Stimulated activated CD8-positive, alpha-beta memory T cell treated with anti-CD3 and anti-CD28 coated beads, Interleukin-7, amount 100 ng/mL, for 4 hours (primary cell): ENCODE data around the gene ZNF487.
"Not testable (repeated sequence)": the region's sequence is repeated elsewhere in the genome, so short reads cannot be mapped to it uniquely, and the experiment has no call there.

Source experiments
- DNase-seq, 2 donors: peaks; one replicate each; pipeline ENCODE4 v3.0.0-alpha.2; 2020; ENCODE audit warnings: low read depth in 2 of 2

ZNF487 gene

DNA sequence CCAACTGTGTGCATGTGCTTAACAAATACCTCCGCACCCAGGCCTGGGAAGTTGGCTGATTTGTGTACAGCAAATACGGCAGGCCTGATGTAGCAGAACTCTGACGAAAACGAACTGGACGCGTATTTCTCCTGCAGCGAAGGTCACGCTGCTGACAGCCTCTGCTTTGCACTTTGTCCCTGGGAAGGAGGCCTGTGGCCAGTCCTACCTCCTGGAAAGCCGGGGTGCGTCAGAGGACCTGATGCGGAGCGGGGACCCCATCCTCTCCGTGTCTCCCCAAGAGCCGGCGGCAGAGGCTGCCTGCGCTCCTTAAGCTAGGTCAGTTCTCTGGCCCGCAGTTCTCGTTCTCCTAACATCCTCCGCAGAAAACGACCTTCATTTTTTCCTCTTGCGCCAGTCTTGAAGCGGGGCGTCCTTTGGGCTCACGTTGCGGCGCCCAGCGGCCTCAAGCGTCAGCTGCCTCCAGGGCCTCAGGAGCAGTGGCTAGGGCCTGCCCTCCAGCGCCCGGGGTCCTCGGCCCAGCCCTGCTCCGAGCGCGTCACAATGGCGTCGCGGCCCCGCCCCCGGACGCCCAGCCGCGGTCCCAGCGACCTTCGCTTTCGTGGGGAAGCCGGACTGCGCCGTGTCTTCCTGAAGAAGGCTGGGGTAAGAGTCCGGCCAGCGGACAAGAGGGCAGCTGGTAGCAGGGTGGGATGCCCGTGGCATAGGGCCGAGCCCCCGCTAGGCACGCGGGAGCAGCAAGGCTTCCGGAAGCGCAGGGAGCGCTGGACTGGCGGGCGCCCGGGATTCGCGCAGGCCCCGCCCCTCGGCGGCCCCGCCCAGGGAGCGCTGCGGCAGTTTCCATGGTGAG, at the start of gene ZNF487:
Gene ZNF487 (plus strand): TSS at position 821 of the 850 bp plus-strand sequence. CDS start 38,703 bp downstream, outside the sequence.
- peak; percentile 64 to 81 for DNase-seq

DNA sequence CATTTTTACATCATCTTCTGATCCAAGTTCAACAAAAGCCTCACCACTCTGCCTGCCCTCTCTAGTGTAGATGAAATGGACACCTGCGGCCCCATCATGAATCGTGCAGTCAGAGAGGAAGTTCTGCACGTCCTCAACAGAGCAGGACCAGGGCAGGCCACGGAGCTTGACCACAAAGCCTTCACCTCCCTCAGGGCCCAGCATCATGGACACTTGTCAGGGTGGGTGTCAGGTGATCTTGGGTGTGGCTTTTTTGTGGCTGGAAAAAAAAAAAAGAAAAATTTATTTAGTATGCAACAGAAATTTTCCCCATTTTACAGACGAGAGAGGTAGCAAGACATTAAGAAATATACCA, 49.3 kb upstream of the ZNF487 start:
- no peak for DNase-seq

DNA sequence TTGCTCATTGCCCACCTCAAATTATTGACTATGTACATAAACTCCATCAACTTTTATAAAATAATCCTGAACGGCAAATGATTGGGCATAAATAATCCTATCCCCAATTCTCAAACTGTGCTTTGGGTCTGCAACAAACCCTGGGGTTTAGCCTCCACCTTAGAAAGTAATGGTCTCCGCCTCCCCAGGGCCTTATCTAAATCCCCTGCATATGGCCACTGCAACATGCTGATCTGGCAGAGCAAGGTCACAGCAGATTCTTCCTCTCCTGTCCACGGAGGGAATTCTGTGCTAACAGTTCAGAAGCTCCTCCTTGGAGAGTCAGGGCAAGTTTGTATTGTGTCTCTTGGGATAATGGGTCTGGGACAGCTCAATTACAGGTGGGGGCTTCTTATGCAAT, 47.0 kb upstream of the ZNF487 start:
- DNase-seq = no peak

DNA sequence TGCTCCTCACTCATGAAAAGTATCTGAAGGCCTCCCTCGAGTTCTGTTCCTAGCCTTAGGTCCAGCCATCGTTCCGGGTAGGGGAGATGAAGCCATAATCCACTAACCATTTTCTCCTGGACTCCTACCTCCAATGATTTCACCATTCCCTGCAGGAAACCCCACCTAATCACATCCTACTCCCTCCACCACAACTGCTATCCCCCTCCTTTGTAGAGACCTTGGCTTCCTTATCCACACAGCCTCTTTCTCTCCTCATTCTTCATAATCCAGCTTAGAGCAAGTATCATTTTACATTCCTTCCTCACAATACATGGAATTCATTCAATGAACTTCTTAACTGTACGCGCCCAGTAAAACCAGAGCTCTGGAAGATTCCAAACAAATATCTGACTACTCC, 46.6 kb upstream of the ZNF487 start:
- DNase-seq = no peak

DNA sequence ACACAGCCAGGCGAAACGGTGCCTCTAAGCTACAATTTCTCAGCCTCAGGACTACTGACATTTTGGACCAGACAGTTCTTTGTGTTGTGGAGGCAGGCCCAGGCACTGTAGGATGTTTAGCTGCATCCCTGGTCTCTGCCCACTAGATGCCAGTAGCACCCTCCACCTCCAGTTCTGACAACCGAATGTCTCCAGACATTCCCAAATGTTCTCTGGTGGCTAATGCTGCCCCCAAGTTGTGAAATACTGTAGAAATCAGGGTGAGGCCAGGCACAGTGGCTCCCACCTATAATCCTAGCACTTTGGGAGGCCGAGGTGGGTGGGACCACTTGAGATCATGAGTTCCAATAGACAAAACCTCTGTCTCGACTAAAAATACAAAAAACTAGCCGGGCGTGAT, 46.2 kb upstream of the ZNF487 start:
- no peak for DNase-seq

DNA sequence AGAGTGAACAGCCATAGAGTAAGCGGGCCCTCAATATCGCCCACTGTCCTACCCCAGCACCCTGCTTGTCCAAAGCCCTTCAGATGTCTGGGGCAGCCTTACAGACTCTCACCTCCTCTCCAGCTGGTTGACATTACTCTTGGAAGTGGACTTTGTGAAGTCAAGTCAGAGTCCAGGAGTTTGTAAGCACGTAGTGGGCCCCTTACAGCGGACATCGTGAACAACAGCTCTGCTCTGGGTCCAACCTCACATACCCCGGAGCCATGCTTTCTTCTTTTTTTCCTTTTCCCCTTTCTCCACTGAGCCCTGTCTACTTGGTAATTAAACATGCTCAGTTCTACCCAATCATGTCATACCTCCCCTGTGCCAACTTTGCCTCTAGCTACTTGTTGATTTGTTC, 45.4 kb upstream of the ZNF487 start:
- DNase-seq = no peak

DNA sequence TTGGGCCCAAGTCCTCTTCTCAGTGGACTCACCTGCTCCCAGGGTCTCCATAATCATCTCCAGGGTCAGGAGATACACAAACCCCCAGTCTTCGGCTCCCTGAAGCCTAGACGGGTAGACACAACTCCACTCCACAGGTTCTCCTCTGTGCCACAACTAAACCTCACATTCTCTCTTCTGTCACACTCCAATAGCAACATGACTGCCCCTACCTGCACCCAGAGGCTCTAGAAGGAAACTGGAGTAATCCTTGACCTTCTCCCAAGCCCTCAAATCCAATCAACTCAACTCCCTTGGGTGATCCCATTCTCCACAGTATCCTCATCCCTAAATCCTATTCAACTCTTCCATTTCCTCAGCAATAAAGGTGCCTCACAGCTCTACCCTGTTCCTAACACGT, 44.2 kb upstream of the ZNF487 start:
- no peak for DNase-seq

DNA sequence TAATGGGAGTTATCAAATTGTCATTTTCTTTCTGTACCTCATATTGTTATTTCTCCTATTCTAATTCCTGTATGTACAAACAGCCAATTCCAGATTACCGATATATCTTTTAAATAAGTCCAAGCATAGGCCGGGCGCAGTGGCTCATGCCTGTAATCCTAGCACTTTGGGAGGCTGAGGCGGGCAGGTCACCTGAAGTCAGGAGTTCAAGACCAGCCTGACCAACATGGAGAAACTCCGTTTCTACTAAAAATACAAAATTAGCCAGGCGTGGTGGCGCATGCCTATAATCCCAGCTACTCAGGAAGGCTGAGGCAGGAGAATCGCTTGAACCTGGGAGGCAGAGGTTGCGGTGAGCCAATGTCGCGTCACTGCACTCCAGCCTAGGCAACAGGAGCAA, 43.7 kb upstream of the ZNF487 start:
- not testable (repeated sequence) for DNase-seq

DNA sequence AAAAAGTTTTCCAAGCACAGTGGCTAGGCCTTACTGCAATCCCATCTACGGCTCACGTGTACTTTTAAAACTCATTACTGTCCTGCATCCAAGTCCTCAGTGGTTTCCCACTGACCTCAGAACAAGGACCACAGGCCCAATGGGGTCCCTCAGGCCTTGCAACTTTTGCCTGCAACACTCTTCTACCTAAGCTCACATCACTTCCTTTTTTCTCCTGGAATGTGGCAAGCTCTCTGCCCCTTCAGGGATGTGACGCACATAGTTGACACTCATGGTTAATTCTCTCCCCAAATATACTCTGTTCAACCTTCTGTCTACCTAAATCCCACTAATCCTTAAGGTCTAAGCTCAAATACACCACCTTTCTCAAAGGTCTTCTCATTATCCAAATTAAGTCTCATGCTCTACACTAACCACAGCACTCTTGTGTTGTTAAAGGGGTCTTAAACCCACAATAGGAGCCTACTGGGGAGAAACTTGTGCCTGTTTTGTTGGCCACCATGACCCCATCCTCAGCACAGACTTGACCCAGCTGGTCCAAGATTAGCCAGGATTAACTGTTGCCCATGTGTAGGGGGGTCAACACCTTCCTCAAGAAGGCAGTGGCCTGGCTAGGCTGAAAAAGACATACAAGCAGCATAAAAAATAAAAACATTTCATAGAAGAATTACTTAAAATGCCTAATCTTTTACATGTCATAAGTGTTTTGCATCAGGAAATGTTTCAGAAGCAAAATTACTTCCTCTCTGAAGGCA, 43.1 kb upstream of the ZNF487 start:
- DNase-seq = no peak

DNA sequence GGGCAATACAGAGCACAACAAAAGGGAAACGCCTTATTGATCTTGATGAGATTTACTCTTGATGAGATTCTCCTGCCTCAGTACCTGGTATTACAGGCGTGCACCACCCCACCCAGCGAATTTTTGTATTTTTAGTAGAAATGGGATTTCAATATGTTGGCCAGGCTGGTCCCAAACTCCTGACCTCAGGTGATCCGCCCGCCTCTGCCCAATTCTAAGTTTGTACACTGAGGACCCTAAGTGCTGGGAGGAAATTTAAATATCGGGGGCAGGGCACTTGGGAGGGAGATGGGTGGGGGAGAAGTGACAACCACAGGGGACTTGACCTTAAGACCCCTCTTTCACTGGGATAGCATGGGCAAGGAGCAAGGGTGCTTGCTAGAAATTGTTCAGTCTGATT, 42.0 kb upstream of the ZNF487 start:
- DNase-seq = no peak

DNA sequence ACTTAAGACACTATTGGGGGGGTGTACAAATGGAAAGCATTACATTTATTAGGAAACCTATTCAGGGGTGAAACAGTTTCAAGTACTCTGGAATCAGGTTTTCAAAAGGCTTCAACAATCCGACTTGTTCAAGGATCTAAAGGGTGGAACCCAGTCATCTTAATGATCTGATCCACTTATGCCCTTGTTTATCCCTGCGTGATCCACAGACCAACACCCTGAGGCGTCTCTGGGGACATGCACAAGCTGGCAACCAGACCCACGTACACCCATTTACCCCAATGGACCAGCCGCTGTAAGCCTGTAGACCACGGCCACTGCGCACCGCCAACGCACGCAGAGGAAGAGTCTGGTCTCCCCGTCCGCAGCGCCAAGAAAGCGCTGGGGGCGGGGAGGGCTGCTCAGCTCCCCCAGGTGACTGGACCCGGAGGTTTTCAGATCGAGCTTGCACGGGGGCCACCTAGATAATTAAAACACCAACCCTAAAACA, 41.3 kb upstream of the ZNF487 start:
- DNase-seq = no peak

DNA sequence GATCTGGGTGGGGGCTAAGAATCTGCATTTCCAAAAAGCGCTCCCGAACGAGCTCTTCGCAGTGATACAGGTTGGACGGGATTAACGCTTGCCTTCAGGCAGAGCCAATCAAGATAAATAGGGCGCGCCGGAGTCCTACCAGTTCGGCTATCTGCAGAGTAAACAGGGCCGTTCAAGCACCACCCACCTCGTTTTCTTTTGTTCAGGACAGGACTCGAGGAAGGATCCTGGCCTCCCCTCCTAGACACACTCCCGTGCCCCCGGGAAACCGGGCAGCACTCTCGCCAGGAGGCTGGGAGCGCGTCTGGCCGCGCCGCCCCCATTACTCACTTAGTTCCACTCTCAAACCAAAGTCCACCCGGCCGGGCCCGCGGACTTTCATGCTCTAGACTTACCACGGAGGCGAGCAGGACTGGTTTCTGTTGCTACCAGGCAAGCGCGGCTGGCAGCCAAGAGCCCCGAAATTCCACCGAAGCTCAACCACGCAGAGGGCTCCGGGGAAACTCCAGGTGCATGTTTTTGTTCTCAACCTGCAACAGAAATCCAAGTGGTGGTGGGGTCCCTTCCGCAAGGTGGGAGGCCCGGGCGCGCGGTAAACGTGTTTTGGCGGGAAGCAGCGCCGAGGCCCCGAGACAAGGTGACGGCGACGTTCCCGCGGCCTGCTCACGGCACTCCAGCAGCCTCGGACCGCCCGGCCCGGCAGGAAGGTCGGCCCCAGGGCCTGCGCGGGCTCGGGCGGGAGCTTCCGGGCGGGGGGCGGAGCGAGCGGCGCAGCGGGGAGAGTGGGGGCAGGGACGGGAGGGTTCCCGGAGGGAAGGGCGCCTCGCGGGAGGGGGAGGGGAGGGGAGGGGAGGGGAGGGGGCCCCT, 40.6 kb upstream of the ZNF487 start:
- DNase-seq = peak; percentile 8 to 61

DNA sequence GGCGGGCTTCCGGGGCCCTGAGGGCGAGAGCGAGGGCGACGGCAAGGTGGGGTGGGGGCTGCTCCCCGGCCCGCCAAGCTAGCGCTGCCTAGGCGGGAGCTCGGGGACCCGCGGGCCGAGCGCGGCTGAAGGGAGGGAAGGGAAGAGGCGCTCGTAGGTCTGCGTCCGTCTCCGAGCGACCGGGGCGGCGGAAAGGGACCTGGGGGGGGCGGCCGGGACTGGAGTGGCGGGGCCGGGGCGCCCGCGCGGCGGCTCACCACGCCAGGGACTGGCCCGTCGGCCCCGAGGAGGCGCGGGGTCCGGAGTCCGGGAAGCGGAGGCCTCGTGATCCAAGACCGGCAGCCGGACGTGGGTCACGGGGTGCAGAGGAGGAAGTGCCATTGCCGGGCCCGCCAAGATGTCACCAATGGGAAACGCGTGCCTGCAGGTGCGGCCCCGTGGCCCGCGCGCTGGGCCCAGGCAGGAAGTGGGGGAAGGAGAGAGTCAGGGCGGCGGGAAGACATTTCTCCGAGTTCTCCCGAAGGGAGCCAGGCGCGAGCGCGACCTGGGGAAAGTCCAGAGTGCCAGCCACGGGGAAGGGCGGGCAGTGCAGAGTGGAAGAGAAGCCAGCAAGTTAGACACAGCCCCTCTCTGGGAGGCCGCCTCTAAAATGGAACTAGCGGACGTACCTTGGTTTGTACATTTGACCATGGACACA, 39.8 kb upstream of the ZNF487 start:
- peak; percentile 51 to 70 for DNase-seq

DNA sequence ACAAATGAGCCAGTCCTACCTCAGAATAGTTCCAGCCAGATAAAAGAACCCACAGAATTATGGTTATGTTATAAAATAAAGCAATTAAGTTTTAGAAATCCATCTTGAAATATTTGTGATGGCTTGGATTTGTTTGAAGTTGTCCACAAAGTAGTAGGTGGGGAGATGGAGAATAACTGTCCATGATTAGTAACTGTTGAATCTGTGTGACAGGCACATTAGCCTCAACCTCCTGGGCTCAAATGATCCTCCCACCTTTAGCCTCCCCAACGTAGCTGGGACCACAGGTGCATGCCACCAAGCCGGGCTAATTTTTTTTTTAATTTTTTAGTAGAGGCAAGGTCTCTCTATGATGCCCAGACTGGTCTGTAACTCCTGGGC, 38.0 kb upstream of the ZNF487 start:
- DNase-seq = no peak

DNA sequence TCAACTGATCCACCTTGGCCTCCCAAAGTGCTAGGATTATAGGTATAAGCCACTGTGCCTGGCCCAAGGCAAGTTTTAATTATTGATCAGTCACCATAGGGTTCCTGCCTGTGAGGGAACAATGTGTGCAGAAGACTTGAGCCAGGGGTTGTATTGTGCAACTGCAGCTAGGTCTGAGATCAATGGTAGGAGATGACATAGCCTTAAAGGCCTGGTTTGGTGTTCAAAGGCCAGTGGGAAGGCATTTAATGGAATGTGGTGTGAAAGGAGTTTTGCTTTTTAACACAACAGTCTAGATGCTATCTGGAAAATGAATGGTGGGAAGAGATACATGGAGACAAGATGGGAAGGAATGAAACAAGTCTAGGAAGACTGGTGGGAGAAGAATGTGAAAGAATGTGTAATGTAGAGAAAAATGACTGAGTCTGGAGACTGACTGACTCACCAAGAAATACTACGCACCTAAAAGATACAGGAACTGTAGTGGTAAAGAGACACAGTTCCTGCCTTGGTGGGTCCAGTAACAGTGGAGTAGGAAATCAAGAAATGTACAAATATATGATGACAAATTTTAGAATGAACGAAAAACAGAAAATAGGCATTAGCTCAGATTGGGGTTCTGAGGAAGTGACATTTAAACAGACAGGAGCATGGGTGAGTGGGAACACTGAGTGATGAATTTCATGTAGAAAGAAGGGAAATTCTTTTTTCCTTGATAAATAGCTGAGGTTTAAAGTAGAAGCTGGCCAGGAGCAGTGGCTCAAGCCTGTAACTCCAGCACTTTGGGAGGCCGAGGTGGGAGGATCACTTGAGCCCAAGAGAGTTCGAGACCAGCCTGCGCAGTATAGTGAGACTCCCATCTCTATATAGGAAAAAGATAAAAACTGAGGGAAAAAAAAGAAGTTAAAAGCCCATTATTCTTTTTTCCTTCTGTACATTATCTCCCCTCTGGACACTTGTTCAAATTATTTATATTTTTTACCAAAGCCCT, 37.3 kb upstream of the ZNF487 start:
- no peak for DNase-seq

DNA sequence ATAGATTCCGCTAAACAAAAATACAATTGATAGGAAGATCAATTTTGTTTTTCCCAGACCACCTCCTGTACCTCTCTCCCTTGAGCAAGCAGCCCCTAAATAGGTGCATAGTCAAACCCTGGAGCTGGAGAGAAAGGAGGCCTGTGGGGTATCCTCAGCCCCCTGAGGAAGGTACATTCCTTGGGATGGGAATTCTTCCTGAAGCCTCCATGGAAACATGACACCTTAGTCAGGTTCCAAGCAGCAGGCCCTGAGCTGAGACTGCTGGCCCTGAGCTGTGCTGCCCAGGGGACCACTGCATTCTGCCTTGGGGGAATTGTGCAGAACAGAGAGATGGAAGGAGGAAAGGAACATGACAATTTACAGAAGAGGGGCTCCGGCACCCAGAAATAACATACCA, 35.3 kb upstream of the ZNF487 start:
- DNase-seq = no peak

DNA sequence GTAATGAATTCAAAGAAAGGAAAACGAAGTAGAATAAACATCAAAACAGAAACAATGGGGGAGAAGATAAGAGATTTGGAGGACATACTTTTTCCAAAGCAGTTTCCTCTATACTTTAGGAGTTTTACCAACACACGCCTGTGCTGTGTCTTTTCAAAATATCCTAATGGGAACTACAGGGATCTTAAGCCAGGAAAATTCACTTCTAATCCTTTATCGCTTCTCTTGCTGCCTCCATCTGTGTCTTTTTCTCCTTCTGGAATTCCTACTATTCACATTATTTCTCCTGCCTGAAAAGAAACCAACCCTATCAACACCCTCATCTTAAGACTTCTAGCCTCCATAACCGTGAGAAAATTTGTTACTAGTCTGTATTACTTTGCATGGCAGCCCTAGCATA, 34.7 kb upstream of the ZNF487 start:
- DNase-seq = no peak

DNA sequence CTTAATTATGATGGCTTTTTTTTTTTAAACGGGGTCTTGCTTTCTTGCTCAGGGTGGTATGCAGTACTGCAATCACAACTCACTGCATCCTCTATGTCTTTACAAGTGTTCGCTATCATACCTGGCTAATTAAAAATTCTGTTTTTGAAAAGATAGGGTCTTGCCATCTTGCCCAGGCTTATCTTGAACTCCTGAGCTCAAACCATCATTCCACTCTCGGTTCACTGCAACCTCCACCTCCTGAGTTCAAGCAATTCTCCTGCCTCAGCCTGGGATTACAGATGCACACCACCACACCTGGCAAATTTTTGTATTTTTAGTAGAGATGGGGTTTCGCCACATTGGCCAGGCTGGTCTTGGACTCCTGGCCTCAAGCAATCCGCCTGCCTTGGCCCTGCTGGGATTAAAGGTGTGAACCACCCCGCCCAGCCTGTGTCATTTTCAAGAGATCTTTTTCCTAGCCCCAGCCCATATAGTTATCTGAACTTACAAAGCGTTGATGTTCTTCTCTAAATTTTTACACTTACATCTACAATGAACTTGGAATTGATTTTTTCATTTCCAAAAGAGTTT, 33.9 kb upstream of the ZNF487 start:
- no peak for DNase-seq

DNA sequence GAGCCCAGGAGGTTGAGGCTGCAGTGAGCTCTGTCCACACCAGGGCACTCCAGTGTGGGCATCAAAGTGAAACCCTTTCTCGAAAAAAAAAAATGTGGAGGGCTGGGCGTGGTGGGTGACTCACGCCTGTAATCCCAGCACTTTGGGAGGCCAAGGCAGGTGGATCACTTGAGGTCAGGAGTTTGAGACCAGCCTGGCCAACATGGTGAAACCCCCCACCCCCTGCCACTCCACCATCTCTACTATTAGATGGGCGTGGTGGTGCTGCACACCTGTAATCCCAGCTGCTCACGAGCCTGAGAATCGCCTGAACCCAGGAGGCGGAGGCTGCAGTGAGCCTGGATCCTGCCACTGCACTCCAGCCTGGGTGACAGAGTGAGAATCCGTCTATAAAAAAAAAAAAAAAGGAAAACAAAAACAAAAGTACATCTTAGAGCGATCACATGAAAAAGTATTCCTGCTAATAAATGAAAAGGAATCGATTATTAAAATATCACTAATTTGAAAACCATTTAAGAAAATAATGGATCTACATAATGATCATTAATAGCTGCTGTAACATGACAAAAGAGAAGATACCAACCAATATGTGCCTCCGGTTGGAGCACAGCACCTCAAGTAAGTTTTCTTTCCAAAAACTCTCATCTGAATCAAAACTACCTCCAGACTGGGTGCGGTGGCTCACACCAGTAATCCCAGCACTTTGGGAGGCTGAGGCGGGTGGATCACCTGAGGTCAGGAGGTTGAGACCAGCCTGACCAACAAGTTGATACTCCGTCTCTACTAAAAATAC, 32.8 kb upstream of the ZNF487 start:
- DNase-seq = no peak
